ENCODE data around the gene SLC24A3.

- TF ChIP-seq CTCF (IDR thresholded peaks at IDR 0.05) (no peak), POLR2A (IDR thresholded peaks at IDR 0.05) (no peak)
These were observed 92.5 kb downstream of the SLC24A3 start for GRCh38 chr20:19304886-19305415.

All from heart left ventricle (tissue), 13 donors.